Activated naive CD8-positive, alpha-beta T cell treated with anti-CD3 and anti-CD28 coated beads, Interleukin-2, amount 50 U/mL, for 24 hours (primary cell): ENCODE data around the gene FASN.
A peak's percentile ranks its signal among the peaks of the same experiment; 100 is the strongest.

Experiments used
- ATAC-seq: fragments of 150-1000 bp; cut with Tn5 transposase; one replicate; pipeline ENCODE4 v1.10.0; 2021
- DNase-seq: peaks from one replicate; pipeline ENCODE4 v3.0.0; 2021
- H3K27ac Mint-ChIP-seq: one replicate; pipeline ENCODE4 v1.8.0; 2021; ENCODE audit warnings: mild to moderate bottlenecking, mixed read lengths
- H3K27me3 Mint-ChIP-seq: one replicate; pipeline ENCODE4 v1.8.0; 2021; ENCODE audit warnings: mixed read lengths
- H3K36me3 Mint-ChIP-seq: one replicate; pipeline ENCODE4 v1.8.0; 2021; ENCODE audit warnings: low read depth, mixed read lengths
- H3K4me1 Mint-ChIP-seq: one replicate; pipeline ENCODE4 v1.8.0; 2021; ENCODE audit warnings: mixed read lengths
- H3K4me3 Mint-ChIP-seq: one replicate; pipeline ENCODE4 v1.8.0; 2021; ENCODE audit warnings: mild to moderate bottlenecking, moderate library complexity, mixed read lengths
- H3K9me3 Mint-ChIP-seq: one replicate; pipeline ENCODE4 v1.8.0; 2021; ENCODE audit warnings: mixed read lengths

Gene FASN

DNA sequence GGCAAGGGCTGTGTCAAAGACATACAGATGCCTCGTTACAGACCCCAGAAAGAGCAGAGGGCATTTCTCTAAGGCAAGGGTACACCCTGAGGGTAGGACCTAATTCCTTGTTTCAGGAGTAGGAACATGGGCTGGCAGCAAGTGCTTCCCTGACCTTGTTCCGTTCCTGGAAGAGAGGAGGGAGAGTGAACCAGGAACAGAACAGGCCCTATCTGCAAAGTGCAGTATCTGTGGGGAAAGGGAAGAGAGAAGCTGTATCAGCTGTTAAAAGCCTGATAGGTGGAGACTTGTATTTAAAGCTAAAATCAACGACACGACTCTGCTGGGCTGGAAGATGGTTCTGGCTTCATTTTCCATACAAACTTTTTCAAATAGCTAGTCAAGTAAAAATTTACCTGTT lies 26.1 kb upstream of the FASN start:
- Mint-ChIP-seq H3K27me3 (no peaks in the 10 kb centered on the region), H3K27ac (no peak overlapping the region), H3K36me3 (peaks cover 8% of the 10 kb centered on the region), H3K4me3 (no peak overlapping the region), H3K9me3 (no peaks in the 10 kb centered on the region), H3K4me1 (peaks cover 73% of the 10 kb centered on the region)
- no peak for ATAC-seq
- no peak for DNase-seq

DNA sequence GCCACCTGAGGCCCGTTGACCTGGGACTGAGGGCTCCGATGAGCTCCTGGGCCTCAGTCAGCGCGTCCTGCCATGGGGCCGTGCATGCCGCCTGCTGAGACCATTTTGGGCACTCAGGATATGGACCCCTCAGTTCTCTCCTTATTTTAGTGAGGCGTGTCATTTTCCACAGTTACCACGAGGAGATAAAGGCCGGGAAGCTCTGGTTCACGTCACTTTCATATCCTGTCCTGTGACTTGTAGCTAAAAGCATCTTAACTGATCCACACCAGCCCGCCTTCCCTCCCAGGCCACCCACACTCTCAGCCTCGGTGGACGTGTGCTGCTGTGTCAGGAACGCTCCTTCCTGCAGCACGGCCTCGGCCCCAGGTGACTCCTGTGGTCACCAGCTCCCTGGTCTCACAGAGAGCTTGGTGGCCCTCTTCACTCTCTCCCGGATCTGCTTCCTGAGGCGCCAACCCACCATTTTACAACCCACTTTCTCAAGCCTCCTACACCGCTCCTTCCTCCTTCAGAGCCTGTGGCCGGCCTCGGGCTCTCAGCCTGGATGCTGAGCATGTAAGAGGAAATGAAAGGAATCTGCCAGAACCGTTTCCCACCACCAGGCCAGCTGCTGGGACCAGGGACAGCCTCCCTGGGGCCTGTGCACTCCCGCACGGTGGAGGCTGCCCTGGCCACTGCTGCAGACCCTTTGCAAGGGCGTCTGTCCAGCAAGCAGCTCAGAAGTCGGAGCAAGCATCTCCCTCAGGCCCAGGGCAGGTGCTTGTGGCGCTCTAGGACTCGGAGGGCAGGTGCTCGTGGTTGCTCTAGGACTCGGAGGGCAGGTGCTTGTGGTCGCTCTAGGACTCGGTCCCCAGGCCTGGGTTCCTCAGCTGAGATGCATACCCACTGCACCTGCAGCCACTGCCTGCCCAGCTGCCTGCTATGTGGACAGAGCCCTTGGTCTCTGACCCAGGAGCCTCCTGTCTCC lies 23.9 kb upstream of the FASN start:
- H3K4me3 Mint-ChIP-seq = peak overlapping the region; percentile 50
- ATAC-seq = peak; percentile 24
- H3K4me1 Mint-ChIP-seq = peaks cover 62% of the 10 kb centered on the region
- H3K27ac Mint-ChIP-seq = peak overlapping the region; percentile 89
- H3K9me3 Mint-ChIP-seq = no peaks in the 10 kb centered on the region
- DNase-seq = peak; percentile 26
- no peaks in the 10 kb centered on the region for H3K27me3 Mint-ChIP-seq
- H3K36me3 Mint-ChIP-seq = peaks cover 8% of the 10 kb centered on the region

DNA sequence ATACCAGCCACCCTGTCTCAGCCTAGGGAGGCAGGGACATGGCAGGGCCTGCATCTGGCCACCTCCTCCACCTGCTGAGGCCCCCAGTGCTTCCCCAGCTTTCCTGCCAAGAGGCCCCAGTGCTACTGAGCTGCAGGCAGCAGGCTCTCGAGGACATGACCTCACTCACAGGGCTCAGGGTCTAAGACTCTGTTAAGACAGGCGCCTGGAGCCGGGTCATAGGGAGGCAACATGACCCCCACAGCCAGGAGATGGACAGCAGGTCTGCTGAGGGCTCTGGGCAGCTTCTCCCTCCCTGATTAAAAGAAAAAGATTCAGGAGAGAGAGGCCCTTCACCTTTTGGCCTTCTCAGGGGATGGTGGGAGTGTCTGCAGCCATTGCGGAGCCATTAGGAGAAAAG lies 23.2 kb upstream of the FASN start:
- Mint-ChIP-seq H3K4me3 (no peak overlapping the region), H3K36me3 (peaks cover 8% of the 10 kb centered on the region), H3K27ac (peak overlapping the region; percentile 89), H3K9me3 (no peaks in the 10 kb centered on the region), H3K4me1 (peaks cover 55% of the 10 kb centered on the region), H3K27me3 (no peaks in the 10 kb centered on the region)
- no peak for DNase-seq
- no peak for ATAC-seq

DNA sequence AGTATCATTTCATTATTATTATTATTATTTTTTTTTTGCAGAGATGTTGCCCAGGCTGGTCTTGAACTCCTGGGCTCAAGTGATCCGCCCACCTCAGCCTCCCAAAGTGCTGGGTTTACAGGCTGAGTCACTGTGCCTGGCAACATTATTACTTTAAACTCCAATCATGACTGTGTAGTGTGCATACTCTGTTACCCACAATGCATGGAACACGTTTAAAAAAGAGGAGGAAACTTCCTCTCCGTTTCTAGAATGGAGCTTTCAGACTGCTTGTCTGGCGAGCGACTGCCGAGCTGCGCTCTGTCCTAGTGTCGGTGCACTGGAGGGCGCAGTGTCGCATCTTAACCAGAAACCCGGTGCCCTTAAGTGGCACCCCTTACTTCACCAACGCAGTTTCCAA lies 22.1 kb upstream of the FASN start:
- H3K4me1 Mint-ChIP-seq = peaks cover 45% of the 10 kb centered on the region
- no peaks in the 10 kb centered on the region for H3K9me3 Mint-ChIP-seq
- H3K36me3 Mint-ChIP-seq = peaks cover 8% of the 10 kb centered on the region
- ATAC-seq (peak; percentile 85), DNase-seq (no peak)
- peak overlapping the region; percentile 35 for H3K4me3 Mint-ChIP-seq
- peak overlapping the region; percentile 83 for H3K27ac Mint-ChIP-seq
- no peaks in the 10 kb centered on the region for H3K27me3 Mint-ChIP-seq

DNA sequence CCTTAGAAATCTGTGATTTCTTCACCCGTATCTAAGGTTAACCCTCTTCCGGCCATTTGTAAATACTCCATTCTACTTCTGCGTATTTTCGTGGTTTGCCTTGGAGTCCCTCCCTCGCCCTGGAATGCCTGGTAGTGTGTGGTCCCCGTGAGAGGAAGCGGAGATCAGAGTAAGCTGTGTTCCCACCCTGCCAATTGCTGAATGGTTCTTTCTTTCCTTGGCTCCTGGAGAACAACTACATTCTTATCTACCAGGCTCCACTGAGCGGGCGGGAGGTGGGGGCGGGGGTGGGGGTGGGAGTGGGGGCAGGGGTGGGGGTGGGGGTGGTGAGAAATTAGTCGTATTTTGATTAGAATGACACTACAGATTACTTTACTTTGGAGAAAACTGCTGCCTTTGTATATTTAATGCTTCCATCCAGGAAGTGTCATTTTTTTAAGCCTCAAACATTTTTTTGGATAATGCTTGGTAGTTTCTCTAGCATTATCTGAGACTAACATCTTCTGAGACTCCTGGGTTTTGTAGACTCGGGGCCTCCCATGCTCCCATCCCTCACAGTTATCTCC lies 20.9 kb upstream of the FASN start:
- no peak for ATAC-seq
- DNase-seq = no peak
- Mint-ChIP-seq H3K27me3 (no peaks in the 10 kb centered on the region), H3K27ac (no peak overlapping the region), H3K4me3 (no peak overlapping the region), H3K9me3 (no peaks in the 10 kb centered on the region), H3K36me3 (peaks cover 4% of the 10 kb centered on the region), H3K4me1 (peaks cover 36% of the 10 kb centered on the region)

DNA sequence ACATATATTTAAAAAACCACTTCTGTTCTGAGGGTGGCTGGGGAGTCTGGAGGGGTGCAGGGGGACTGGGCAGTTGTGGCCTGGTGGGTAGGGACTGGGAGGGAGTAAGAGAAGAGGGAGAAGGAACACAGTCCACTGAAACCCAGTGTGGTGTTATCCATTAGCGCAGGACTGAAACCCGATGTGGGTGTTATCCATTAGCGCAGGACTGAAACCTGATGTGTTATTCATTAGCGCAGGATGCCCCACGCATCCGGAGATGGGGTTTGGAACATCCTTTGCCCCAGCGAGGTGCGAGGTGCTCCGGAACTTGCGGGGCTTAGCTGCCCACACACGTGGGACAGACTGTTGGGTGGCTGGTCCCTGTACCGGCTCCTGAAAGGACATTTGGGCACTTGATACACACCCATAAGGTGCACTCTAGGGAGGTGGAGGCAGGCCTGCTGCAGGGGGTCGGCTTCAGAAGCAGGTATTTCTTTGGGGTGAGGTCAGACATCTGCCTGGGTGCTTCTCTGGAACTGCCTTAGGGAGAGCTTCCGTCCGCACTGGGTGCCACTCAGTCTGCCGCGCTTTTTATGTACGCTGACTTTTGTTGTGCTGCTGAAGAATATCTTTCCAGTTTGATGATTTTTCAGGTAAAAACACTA lies 20.3 kb upstream of the FASN start:
- Mint-ChIP-seq H3K27ac (no peak overlapping the region), H3K9me3 (no peaks in the 10 kb centered on the region), H3K27me3 (no peaks in the 10 kb centered on the region), H3K4me1 (peaks cover 33% of the 10 kb centered on the region), H3K4me3 (no peak overlapping the region), H3K36me3 (no peaks in the 10 kb centered on the region)
- DNase-seq = no peak
- ATAC-seq = no peak

DNA sequence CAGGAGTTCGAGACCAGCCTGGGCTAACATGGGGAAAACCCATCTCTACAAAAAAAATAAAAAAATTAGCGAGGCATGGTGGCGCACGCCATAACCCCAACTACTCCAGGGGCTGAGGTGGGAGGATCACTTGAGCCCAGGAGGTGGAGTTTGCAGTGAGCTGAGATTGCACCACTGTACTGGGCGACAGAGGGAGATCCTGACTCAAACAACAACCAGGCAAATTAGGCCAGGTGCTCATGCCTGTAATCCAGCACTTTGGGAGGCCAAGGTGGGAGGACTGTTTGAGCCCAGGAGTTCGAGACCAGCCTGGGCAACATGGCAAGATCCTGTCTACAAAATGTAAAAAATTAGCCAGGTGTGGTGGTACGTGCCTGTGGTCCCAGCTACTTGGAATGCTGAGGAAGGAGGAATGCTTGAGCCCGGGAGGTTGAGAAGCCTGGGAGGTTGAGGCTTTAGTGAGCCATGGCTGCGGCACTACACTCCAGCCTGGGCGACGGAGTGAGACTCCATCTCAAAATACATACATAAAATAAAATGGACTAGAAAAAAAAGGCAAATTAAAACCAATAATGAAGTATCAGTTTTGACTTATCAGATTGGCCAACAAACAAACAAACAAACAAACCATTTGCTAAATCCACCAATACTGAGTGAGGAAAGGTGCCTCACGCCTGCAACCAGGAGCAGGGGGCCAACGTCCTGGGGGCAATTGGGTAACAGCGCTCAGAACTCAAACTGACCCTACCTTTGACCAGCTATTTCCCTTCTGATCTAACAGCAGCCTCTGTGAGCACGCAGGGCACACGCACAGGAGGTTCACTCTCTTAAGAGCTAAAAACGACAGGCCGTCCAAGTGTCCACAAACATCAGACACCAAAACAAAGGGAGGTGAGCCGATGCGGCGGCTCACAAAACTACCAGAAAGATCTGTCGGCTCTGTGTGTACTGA lies 19.4 kb upstream of the FASN start:
- ATAC-seq = no peak
- no peak overlapping the region for H3K4me3 Mint-ChIP-seq
- H3K4me1 Mint-ChIP-seq = peaks cover 24% of the 10 kb centered on the region
- H3K27me3 Mint-ChIP-seq = no peaks in the 10 kb centered on the region
- H3K27ac Mint-ChIP-seq = no peak overlapping the region
- no peaks in the 10 kb centered on the region for H3K36me3 Mint-ChIP-seq
- no peak for DNase-seq
- H3K9me3 Mint-ChIP-seq = no peaks in the 10 kb centered on the region

DNA sequence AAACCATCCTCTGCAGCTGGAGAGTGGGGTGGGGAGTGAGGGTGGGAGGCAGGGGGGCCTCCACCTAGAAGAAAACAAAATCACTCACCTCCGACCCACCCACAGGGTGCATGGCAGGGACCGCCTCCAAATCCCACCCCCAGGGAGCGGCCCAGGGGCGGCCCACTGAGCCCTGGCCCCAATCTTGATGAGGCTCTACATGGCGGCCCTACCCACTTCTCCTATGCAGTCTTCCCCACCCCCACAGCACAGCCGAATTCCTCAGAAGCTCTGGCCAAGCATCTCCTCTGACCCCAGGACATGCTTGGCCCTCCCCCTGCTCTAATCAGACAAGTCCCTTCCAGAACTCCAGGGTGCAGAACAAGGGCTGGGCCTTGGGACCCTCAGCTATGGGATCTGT lies 18.2 kb upstream of the FASN start:
- no peaks in the 10 kb centered on the region for H3K36me3 Mint-ChIP-seq
- H3K27ac Mint-ChIP-seq = no peak overlapping the region
- no peak overlapping the region for H3K4me3 Mint-ChIP-seq
- H3K27me3 Mint-ChIP-seq = no peaks in the 10 kb centered on the region
- DNase-seq (no peak), ATAC-seq (no peak)
- H3K9me3 Mint-ChIP-seq = no peaks in the 10 kb centered on the region
- H3K4me1 Mint-ChIP-seq = peaks cover 13% of the 10 kb centered on the region

DNA sequence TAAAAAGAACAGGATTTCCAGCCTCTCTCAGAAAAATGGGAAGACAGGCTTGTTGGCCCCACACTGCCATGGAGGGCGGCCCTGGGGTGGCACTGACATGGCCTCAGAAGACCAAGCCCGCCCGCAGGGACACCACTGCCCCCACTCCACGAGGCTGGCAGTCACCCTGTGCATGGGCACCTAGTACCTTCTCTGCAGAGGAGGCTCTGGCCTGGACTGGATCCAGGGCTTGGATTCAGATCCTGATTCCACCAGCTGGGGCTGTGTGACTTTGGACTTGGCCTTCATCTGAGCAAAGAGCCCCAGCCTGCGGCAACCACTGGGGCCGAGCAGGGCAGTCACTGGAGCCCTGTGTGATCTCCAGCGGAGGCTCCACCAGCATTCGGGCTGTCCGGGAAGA lies 16.8 kb upstream of the FASN start:
- Mint-ChIP-seq H3K4me1 (peaks cover 14% of the 10 kb centered on the region), H3K4me3 (no peak overlapping the region), H3K27ac (no peak overlapping the region), H3K36me3 (no peaks in the 10 kb centered on the region), H3K27me3 (no peaks in the 10 kb centered on the region), H3K9me3 (no peaks in the 10 kb centered on the region)
- DNase-seq (no peak), ATAC-seq (no peak)

DNA sequence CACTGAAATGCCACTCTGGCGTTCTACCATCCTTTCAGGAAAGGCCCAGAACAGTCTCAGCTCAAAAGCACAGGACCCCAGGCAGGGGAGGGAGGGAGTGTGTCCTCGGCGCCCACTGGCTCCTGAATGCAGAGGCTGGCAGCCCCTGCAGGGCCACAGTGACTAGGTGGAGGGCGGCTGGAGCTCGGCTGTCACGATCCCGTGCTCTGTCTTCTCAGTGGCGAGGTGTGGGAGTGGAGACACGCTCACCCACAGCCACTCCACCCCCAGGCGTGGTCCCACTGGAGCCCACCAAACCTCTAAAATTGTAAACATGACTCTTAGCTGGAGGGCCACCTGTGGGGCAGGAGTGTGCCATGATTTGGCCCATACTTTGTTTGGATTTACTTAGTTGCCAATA lies 16.4 kb upstream of the FASN start:
- peaks cover 11% of the 10 kb centered on the region for H3K4me1 Mint-ChIP-seq
- no peak for ATAC-seq

DNA sequence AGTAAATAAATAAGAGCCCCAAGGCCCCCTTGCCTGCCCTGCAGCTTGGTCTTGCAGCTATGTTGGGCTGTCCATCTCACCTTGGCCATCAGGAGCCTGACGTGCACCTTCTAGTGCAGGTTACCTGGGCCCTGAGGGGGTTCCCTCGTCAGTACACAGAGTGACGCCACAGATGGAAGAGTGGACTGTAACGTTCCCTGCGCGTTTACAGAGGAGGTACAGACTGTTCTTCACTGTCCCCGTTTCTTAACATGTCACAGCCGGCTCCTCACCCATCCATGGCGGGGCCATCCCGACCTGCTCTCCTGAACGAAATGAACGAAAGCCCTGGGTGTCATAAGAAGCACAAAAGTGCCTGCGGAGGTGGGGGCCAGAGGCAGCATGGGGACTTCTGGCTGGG lies 15.9 kb upstream of the FASN start:
- H3K27ac Mint-ChIP-seq = no peak overlapping the region
- no peak for DNase-seq
- no peaks in the 10 kb centered on the region for H3K27me3 Mint-ChIP-seq
- H3K36me3 Mint-ChIP-seq = no peaks in the 10 kb centered on the region
- H3K4me3 Mint-ChIP-seq = no peak overlapping the region
- no peaks in the 10 kb centered on the region for H3K9me3 Mint-ChIP-seq
- H3K4me1 Mint-ChIP-seq = peaks cover 13% of the 10 kb centered on the region
- no peak for ATAC-seq

More for the DNA sequence above, 16.4 kb upstream of the FASN start:
- Mint-ChIP-seq H3K36me3 (no peaks in the 10 kb centered on the region), H3K4me3 (no peak overlapping the region), H3K27me3 (no peaks in the 10 kb centered on the region), H3K9me3 (no peaks in the 10 kb centered on the region), H3K27ac (no peak overlapping the region)
- DNase-seq = no peak

DNA sequence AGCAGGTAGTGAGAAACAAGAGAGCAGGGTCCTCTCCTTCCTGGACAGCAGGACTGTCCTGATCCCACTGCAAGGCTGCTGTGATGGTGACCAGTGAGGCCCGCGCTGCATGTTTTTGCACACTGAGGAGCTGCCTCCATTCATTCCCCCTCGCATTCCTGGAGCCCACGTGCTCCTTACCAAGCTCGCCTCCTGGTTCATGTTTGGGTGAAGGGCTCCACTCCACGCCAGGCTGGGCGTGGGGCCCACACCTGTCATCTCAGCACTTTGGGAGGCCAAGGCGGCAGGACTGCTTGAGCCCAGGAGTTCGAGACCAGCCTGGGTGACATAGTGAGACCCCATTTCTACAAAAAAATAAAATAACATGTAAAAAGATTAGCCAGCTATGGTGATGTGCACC lies 15.4 kb upstream of the FASN start:
- Mint-ChIP-seq H3K4me3 (no peak overlapping the region), H3K9me3 (no peaks in the 10 kb centered on the region), H3K36me3 (no peaks in the 10 kb centered on the region)

DNA sequence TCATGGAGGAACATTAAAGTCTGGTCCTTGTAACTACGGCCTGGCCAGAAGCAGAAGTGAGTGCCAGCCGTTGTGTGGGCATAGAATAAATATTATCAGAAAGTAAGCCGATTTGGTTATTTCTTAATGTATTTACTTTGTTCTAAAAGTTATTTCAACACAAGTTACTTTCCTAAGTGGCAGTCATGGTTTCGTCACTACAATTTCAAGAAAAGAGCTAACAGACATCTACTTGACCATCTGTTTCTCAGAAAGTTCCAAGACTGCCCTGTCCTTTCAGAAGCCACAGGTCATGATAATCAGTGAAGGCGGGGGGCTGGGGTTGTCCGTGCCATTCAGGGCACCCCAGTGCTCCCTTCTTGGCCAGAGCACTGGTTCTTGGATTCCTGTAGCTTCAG lies 14.9 kb upstream of the FASN start:
- H3K27me3 Mint-ChIP-seq = no peaks in the 10 kb centered on the region
- DNase-seq = no peak
- no peak overlapping the region for H3K27ac Mint-ChIP-seq
- H3K36me3 Mint-ChIP-seq = no peaks in the 10 kb centered on the region
- ATAC-seq = no peak
- no peaks in the 10 kb centered on the region for H3K9me3 Mint-ChIP-seq
- no peak overlapping the region for H3K4me3 Mint-ChIP-seq
- peaks cover 13% of the 10 kb centered on the region for H3K4me1 Mint-ChIP-seq

More for the DNA sequence above, 15.4 kb upstream of the FASN start:
- peaks cover 13% of the 10 kb centered on the region for H3K4me1 Mint-ChIP-seq
- DNase-seq (no peak), ATAC-seq (no peak)
- no peak overlapping the region for H3K27ac Mint-ChIP-seq
- no peaks in the 10 kb centered on the region for H3K27me3 Mint-ChIP-seq
